Neural crest cell (in vitro differentiated cells): Measurements from ENCODE around the gene ZNF609. TPM values are rescaled to one million over a fixed set of nuclear protein-coding genes. Genes with fewer than 3 reads are reported as not detected.

Experiments used
- DNase-seq: peaks from one replicate; pipeline ENCODE4 v3.0.0; 2021; ENCODE audit warnings: low read depth, mixed read lengths, low spot score
- H3K27ac Mint-ChIP-seq: one replicate; pipeline ENCODE4 v1.8.0; 2021; ENCODE audit warnings: mild to moderate bottlenecking, mixed read lengths; ENCODE audit not compliant: unreplicated experiment
- H3K27me3 Mint-ChIP-seq: 2 replicates; pipeline ENCODE4 v1.8.0; 2021; ENCODE audit warnings: low read depth, mild to moderate bottlenecking, mixed read lengths
- H3K36me3 Mint-ChIP-seq: 2 replicates; pipeline ENCODE4 v1.8.0; 2021; ENCODE audit warnings: low read depth, mild to moderate bottlenecking, mixed read lengths
- H3K4me1 Mint-ChIP-seq: 2 replicates; pipeline ENCODE4 v1.8.0; 2021; ENCODE audit warnings: mixed read lengths
- H3K4me3 Mint-ChIP-seq: one replicate; pipeline ENCODE4 v1.8.0; 2021; ENCODE audit warnings: mild to moderate bottlenecking, mixed read lengths
- H3K9me3 Mint-ChIP-seq: 2 replicates; pipeline ENCODE4 v1.8.0; 2021; ENCODE audit warnings: mixed read lengths
- total RNA-seq: library from RNA; stranded (reverse); gene quantifications from 2 replicates; pipeline ENCODE4 v1.2.1, GENCODE V29; 2021
- TF ChIP-seq, protein P1 (sequence below): fragments of 200-600 bp; sonication (generic); conservative IDR thresholded peaks from 2 replicates; pipeline ENCODE4 v1.5.0; 2021; ENCODE audit warnings: antibody characterized with exemption, mild to moderate bottlenecking

ZNF609 gene
- total RNA-seq, 1 donor from 2014 or later, result 43.0 TPM

DNA sequence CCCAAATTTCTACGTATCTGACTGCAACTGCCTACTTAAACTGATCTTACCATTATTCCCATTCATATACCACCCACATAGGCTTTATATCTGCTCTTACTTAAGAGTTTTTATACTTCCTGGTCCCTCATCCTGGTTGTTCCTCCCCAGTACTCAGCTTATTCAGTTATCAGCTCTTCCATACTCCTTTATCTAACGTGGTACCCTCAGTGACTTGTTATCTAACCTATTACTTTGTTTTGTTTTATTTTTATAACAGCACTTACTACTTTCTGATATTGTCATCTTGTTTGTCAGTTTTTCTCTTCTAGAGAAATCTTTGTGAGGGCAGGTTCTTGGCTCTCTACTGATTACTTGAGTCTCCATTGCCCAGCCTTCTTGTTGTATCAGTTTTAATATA is 100.6 kb downstream of the ZNF609 start:
- TF ChIP-seq, protein P1, sequence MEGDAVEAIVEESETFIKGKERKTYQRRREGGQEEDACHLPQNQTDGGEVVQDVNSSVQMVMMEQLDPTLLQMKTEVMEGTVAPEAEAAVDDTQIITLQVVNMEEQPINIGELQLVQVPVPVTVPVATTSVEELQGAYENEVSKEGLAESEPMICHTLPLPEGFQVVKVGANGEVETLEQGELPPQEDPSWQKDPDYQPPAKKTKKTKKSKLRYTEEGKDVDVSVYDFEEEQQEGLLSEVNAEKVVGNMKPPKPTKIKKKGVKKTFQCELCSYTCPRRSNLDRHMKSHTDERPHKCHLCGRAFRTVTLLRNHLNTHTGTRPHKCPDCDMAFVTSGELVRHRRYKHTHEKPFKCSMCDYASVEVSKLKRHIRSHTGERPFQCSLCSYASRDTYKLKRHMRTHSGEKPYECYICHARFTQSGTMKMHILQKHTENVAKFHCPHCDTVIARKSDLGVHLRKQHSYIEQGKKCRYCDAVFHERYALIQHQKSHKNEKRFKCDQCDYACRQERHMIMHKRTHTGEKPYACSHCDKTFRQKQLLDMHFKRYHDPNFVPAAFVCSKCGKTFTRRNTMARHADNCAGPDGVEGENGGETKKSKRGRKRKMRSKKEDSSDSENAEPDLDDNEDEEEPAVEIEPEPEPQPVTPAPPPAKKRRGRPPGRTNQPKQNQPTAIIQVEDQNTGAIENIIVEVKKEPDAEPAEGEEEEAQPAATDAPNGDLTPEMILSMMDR, result no peak
- H3K36me3 Mint-ChIP-seq, result peaks cover 3% of the 10 kb centered on the region
- no peaks in the 10 kb centered on the region for H3K4me1 Mint-ChIP-seq
- no peaks in the 10 kb centered on the region for H3K9me3 Mint-ChIP-seq
- no peaks in the 10 kb centered on the region for H3K27me3 Mint-ChIP-seq
- H3K27ac Mint-ChIP-seq, result peak overlapping the region; percentile 7
- no peak overlapping the region for H3K4me3 Mint-ChIP-seq
- no peak for DNase-seq

DNA sequence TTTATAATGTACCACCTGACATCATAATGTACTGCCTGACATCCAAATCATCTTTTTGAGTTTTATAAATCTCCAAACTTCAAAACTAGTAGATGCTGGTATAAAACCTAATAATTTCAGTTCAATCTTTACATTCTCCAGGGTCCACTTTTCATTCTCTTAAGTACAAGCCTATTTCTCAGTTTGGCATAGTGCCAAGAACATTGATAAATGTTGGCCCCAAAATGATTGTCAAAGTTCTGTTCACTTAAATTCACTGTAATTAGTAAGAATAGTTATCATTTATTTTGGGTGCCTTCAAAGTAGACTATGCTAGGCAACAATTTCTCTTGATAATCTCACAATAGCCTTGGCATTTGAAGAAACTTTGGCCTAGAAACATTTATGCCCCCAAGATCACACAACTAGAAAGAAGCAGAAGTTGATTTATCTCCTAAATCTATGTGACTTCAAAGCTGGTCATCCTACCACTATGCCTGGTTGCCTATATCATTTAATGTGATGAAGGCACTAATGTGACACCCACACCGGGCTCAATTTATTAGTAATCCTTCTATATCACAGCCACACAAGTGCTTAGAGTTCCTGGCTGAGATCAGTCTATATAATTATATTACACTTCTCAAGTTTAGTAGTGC is 101.7 kb downstream of the ZNF609 start:
- H3K27ac Mint-ChIP-seq, result no peak overlapping the region
- H3K27me3 Mint-ChIP-seq, result no peaks in the 10 kb centered on the region
- no peak for DNase-seq
- TF ChIP-seq, protein P1, result no peak
- peaks cover 5% of the 10 kb centered on the region for H3K4me1 Mint-ChIP-seq
- H3K4me3 Mint-ChIP-seq, result no peak overlapping the region
- H3K36me3 Mint-ChIP-seq, result peaks cover 7% of the 10 kb centered on the region
- H3K9me3 Mint-ChIP-seq, result no peaks in the 10 kb centered on the region

DNA sequence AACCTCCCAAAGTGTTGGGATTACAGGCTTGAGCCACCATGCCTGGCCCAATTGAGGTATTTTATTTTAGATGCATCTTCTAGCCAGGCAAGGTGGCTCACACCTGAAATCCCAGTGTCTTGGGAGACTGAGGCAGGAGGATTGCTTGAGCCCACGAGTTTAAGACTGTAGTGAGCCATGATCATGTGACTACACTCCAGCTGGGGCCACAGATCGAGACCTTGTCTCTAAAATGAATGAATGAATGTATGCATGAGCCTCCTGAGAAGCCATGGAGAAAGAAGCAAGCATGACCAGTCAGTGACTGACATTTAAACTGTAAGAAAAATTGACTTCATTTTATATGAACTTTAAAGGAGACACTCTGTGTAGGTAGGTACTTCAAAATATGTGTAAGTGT is 105.7 kb downstream of the ZNF609 start:
- peaks cover 16% of the 10 kb centered on the region for H3K4me1 Mint-ChIP-seq
- no peaks in the 10 kb centered on the region for H3K9me3 Mint-ChIP-seq
- peaks cover 9% of the 10 kb centered on the region for H3K36me3 Mint-ChIP-seq
- no peak overlapping the region for H3K4me3 Mint-ChIP-seq
- DNase-seq, result no peak
- no peak overlapping the region for H3K27ac Mint-ChIP-seq
- no peaks in the 10 kb centered on the region for H3K27me3 Mint-ChIP-seq
- TF ChIP-seq, protein P1, result no peak

DNA sequence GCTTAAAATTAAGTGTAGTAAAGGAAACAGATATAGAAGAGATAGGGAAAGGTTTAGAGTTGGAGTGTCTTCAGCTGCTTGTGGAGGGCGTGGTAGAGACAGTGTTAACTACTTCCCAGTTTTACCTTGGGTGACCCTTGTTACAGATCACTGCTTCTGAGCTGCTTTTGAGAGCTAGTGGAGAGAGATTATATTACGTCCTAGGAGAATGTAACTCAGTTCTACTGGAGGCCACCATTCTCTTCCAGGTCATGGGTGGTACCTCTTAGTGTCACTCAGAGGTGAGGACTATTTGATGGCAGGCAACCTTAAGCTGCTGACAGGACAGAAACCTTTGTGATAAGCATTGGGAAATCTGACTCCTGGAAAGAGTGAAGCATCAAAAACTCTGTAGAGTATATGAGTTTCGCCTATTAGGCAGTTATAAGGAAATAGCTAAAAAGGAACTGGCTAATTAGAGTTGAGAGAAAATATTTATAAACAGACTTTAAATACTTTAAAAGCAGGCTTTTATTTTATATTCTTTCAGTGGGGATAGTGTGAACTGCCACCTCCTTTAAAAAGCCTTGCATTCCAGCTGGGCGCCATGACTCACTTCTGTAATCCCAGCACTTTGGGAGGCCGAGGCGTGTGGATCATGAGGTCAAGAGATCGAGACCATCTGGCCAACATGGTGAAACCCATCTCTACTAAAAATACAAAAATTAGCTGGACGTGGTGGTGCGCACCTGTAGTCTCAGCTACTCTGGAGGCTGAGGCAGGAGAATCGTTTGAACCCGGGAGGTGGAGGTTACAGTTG is 106.5 kb downstream of the ZNF609 start:
- no peaks in the 10 kb centered on the region for H3K27me3 Mint-ChIP-seq

DNA sequence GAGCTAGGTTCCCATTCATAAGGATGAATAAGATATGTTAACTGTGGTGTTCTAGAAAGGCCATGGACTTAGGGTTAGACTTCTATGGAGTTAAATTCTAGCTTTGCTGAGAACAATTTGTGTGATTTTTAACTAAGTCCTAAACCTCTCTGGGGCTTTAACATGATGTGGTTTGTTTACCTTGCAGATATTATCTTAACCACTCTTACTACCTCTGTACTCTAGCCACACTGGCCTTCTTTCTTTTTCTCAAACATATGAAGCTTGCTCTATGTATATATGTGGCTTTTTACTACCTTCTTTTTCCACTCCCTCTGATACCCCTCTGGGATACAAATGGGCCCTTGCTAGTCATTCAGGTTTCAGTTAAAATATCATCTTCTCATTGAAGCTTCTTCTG is 108.4 kb downstream of the ZNF609 start:
- Mint-ChIP-seq H3K27ac (no peak overlapping the region), H3K4me1 (peaks cover 16% of the 10 kb centered on the region), H3K36me3 (peaks cover 9% of the 10 kb centered on the region), H3K9me3 (no peaks in the 10 kb centered on the region), H3K4me3 (no peak overlapping the region), H3K27me3 (no peaks in the 10 kb centered on the region)
- no peak for DNase-seq
- TF ChIP-seq, protein P1, result no peak

More for the DNA sequence above, 106.5 kb downstream of the ZNF609 start:
- H3K27ac Mint-ChIP-seq, result no peak overlapping the region
- TF ChIP-seq, protein P1, result no peak
- H3K4me1 Mint-ChIP-seq, result peaks cover 16% of the 10 kb centered on the region
- no peak overlapping the region for H3K4me3 Mint-ChIP-seq
- peaks cover 9% of the 10 kb centered on the region for H3K36me3 Mint-ChIP-seq
- no peaks in the 10 kb centered on the region for H3K9me3 Mint-ChIP-seq
- DNase-seq, result no peak
